Astrocyte of the spinal cord (primary cell): ENCODE data around the gene MADCAM1.
A peak's percentile ranks its signal among the peaks of the same experiment; 100 is the strongest.

ENCODE experiments used
- DNase-seq: peaks from one replicate; pipeline ENCODE4 v3.0.0; 2011; ENCODE audit warnings: low read depth, low spot score
- H3K4me3 ChIP-seq: 2 replicates; pipeline ENCODE4 v1.5.1; 2011; ENCODE audit warnings: low read depth, mild to moderate bottlenecking, low read length, moderate library complexity
- CTCF ChIP-seq: IDR thresholded peaks from 2 replicates; pipeline ENCODE4 v1.5.1; 2012; ENCODE audit warnings: low read depth, mild to moderate bottlenecking, low read length, inconsistent platforms
- in situ Hi-C: cut with HindIII; loops from 2 replicates; pipeline ENCODE4 v1.10.0; 2017; ENCODE audit warnings: low sequenced_read_pairs

Gene MADCAM1

GRCh38 chr19:493391-494170 is 2.7 kb upstream of the MADCAM1 start:
- in situ Hi-C loops = no loop called here

DNA sequence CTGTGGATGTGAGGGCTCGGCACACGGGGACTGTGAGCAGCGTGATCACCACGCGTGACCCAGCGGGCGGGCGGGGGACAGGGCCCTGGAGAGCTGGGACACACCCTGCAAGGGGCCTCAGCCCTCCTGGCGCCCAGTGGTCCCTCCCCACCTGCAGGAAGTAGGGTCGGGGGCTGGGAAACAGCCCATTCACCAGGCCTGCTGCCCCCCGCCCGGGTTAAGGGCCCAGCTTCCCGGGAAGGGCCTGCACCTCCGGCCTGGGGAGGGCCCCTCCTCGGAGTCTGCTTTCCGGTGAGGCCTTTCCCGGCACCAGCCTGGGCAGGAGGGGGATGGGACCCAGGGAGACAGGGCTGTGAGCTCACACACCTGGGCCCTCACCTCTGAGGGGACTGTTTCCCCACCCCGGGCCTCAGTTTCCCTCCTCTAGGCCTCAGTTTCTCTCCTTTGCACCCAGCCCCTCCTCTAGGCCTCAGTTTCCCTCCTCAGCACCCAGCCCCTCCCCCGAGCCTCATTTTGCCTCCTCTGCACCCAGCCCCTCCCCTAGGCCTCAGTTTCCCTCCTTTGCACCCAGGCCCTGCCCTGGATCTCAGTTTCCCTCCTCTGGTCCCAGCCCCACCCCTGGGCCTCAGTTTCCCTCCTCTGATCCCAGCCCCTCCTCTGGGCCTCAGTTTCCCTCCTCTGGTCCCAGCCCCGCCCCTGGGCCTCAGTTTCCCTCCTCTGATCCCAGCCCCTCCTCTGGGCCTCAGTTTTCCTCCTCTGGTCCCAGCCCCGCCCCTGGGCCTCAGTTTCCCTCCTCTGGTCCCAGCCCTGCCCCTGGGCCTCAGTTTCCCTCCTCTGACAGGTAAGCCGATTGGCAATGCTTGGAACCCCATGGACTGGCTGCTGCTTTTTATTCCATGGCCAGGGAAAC is 1.9 kb upstream of the MADCAM1 start:
- in situ Hi-C loops = no loop called here
- no peak overlapping the region for H3K4me3 ChIP-seq
- no peak for DNase-seq
- no peak for TF ChIP-seq CTCF

More at GRCh38 chr19:493391-494170, 2.7 kb upstream of the MADCAM1 start:
- no peak for TF ChIP-seq CTCF
- no peak for DNase-seq
- no peak overlapping the region for H3K4me3 ChIP-seq

DNA sequence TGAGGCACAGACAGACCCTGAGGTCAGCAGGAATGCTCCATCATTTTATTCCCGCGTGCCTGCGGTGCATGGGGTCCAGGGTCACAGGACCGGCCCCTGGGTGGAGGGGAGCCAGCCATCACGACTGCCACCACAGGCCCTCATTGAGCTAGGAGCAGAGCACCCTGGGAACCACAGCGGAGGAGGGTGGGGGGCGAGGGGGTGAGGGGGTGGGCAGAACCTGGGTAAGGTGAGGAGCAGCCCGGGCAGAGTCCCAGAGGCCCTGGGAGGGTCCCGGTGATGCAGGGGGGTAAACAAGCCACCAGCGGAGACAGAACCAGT is 1.2 kb upstream of the MADCAM1 start:
- in situ Hi-C loops = no loop called here
- no peak for TF ChIP-seq CTCF
- DNase-seq = no peak
- no peak overlapping the region for H3K4me3 ChIP-seq

- DNase-seq = peak; percentile 20
- in situ Hi-C loops = no loop called here
- TF ChIP-seq CTCF = peak; percentile 78
Observed at GRCh38 chr19:495402-496111, 729 bp upstream of the MADCAM1 start.

GRCh38 chr19:496986-497385 is 700 bp downstream of the MADCAM1 start:
- no peak for TF ChIP-seq CTCF
- no peak for DNase-seq
- in situ Hi-C loops = no loop called here
- H3K4me3 ChIP-seq = no peak overlapping the region

More at GRCh38 chr19:495402-496111, 729 bp upstream of the MADCAM1 start:
- H3K4me3 ChIP-seq = no peak overlapping the region

DNA sequence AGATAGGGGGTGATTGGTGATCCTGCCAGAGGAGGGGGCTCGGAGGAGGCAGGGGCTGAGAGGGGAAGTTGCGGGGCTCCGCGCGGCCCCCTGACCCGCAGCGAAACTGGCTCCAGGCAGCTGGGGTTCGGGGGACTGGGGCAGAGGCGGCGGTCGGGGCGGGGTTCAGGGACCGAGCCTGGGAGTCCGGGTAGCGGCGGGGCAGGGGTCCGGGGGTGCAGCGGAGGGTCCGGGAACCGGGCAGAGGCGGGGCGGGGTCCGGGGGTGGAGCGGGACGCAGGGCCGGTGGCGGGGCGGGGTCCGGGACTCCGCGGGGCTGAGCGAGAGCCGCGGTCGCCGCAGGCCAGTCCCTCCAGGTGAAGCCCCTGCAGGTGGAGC is 1.2 kb downstream of the MADCAM1 start:
- TF ChIP-seq CTCF = no peak
- DNase-seq = no peak
- no peak overlapping the region for H3K4me3 ChIP-seq
- in situ Hi-C loops = no loop called here
